ENCODE data around the gene CCDC121. TPM values are rescaled to one million over a fixed set of nuclear protein-coding genes. Genes with fewer than 3 reads are reported as not detected.
"Not testable (repeated sequence)": the region's sequence is repeated elsewhere in the genome, so short reads cannot be mapped to it uniquely, and the experiment has no call there.

CCDC121 gene
- total RNA-seq, 1 donor = 3.6 TPM

- no peak for TF ChIP-seq CTCF (IDR thresholded peaks at IDR 0.05; ENCODE audit: insufficient read depth, low read length)
These were observed 7.3 kb downstream of the CCDC121 start for GRCh38 chr2:27621524-27621923.

GRCh38 chr2:27615316-27615715, 13.5 kb downstream of the CCDC121 start:
- no peak for TF ChIP-seq CTCF (IDR thresholded peaks at IDR 0.05; ENCODE audit: insufficient read depth, low read length)
- no peak for DNase-seq (ENCODE audit: low read depth)
- H3K4me3 ChIP-seq (ENCODE audit: low read depth, low read length) = no peak overlapping the region

More at GRCh38 chr2:27621524-27621923, 7.3 kb downstream of the CCDC121 start:
- no peak overlapping the region for H3K4me3 ChIP-seq (ENCODE audit: low read depth, low read length)
- no peak for DNase-seq (ENCODE audit: low read depth)

GRCh38 chr2:27613985-27614384, 14.8 kb downstream of the CCDC121 start:
- DNase-seq (ENCODE audit: low read depth) = no peak
- TF ChIP-seq CTCF (IDR thresholded peaks at IDR 0.05; ENCODE audit: insufficient read depth, low read length) = no peak
- H3K4me3 ChIP-seq (ENCODE audit: low read depth, low read length) = no peak overlapping the region

- DNase-seq (ENCODE audit: low read depth) = no peak
- no peak for TF ChIP-seq CTCF (IDR thresholded peaks at IDR 0.05; ENCODE audit: insufficient read depth, low read length)
- H3K4me3 ChIP-seq (ENCODE audit: low read depth, low read length) = no peak overlapping the region
These were observed 22.2 kb downstream of the CCDC121 start for GRCh38 chr2:27606611-27607010.

DNA sequence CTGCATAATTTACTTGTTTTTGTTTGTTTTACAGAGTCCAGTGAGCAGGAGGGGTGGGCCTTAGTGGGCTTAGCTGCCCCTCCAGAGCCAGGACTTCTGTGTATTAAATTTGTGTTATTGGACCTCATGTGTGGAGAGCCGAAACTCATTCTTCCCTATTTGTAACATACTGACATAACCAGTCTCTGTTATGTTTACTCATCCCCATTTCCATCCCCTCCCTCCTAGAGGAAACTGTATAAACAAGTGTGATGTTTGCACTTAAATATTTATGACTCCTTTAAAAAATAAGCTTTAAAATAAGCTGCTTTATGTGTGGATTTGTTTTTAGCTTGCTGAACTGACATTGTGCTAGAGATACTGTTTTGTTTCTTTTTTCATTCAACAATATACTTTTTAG, 32.2 kb downstream of the CCDC121 start:
- DNase-seq (ENCODE audit: low read depth) = no peak
- H3K4me3 ChIP-seq (ENCODE audit: low read depth, low read length) = no peak overlapping the region
- TF ChIP-seq CTCF (IDR thresholded peaks at IDR 0.05; ENCODE audit: insufficient read depth, low read length) = no peak

GRCh38 chr2:27595412-27595811, 33.4 kb downstream of the CCDC121 start:
- DNase-seq (ENCODE audit: low read depth); H3K4me3 ChIP-seq (ENCODE audit: low read depth, low read length): not testable (repeated sequence)

- not testable (repeated sequence) for H3K4me3 ChIP-seq (ENCODE audit: low read depth, low read length); DNase-seq (ENCODE audit: low read depth)
These were observed 34.6 kb downstream of the CCDC121 start for GRCh38 chr2:27594020-27594703.

- no peak for DNase-seq (ENCODE audit: low read depth)
- no peak for TF ChIP-seq CTCF (IDR thresholded peaks at IDR 0.05; ENCODE audit: insufficient read depth, low read length)
These were observed 35.6 kb downstream of the CCDC121 start for GRCh38 chr2:27593240-27593639.

More at GRCh38 chr2:27593240-27593639, 35.6 kb downstream of the CCDC121 start:
- no peak overlapping the region for H3K4me3 ChIP-seq (ENCODE audit: low read depth, low read length)

Data from fibroblast of the aortic adventitia (primary cell).